ENCODE measurements around the gene POU6F2. TPM values are rescaled to one million over a fixed set of nuclear protein-coding genes. Genes with fewer than 3 reads are reported as not detected.

Gene POU6F2
- total and polyA plus RNA-seq, 2 of the 4 experiments (the other 2 are of a cell fraction) = not detected

GRCh38 chr7:38938589-38938988 lies 39.1 kb upstream of the POU6F2 start:
- peaks cover 1% of the 10 kb centered on the region; the same call in 1 of the 2 replicates for H3K27me3 ChIP-seq (ENCODE audit: control insufficient read depth, insufficient read depth, low read length)
- WGBS, 2 experiments (ENCODE audit: extremely low coverage in 2 of 2, insufficient read length in 1 of 2) = no CpG with 5 or more reads among the region's 4 CpGs
- H2BK15ac ChIP-seq (ENCODE audit: low read depth, low read length) = no peak overlapping the region
- H3K9me3 ChIP-seq (ENCODE audit: control insufficient read depth, insufficient read depth, low read length) = no peaks in the 10 kb centered on the region
- no peaks in the 10 kb centered on the region for H3K9me1 ChIP-seq (ENCODE audit: insufficient read depth, low read length)
- TF ChIP-seq MAZ (IDR thresholded peaks at IDR 0.05; ENCODE audit: borderline replicate concordance, low read depth, low read length) = no peak
- TF ChIP-seq BHLHE40 (IDR thresholded peaks at IDR 0.05; ENCODE audit: low read depth, low read length) = no peak
- TF ChIP-seq CHD1 (IDR thresholded peaks at IDR 0.05; ENCODE audit: low read depth, low read length) = no peak
- TF ChIP-seq USF2 (IDR thresholded peaks at IDR 0.05; ENCODE audit: low read depth, low read length) = no peak
- TF ChIP-seq CTCF (conservative IDR thresholded peaks at IDR 0.05; ENCODE audit: low read depth, low read length) = no peak
- no peak for TF ChIP-seq CEBPB (IDR thresholded peaks at IDR 0.05; ENCODE audit: low read depth, low read length)
- dilution Hi-C loops (cut with HindIII; ENCODE audit: low sequenced_read_pairs, unreplicated experiment) = no loop called here
- intact Hi-C loops (cut with micrococcal nuclease) = no loop called here
- H3K23ac ChIP-seq (ENCODE audit: low read depth, low read length) = no peak overlapping the region
- no peak for ATAC-seq (ENCODE audit: low read depth)
- H2AK9ac ChIP-seq (replicated peaks; ENCODE audit: low read depth, low read length, poor library complexity) = no peak overlapping the region
- H2AFZ ChIP-seq (replicated peaks; ENCODE audit: low read length, poor library complexity) = no peak overlapping the region
- no peak overlapping the region for H2AK5ac ChIP-seq (ENCODE audit: low read depth, low read length)
- in situ Hi-C loops (cut with MboI; ENCODE audit: low sequenced_read_pairs) = loop anchor here (25.0 kb wide), 1 partner anchor 524 kb away; no protein-coding TSS in a partner anchor
- H3K36me3 ChIP-seq (ENCODE audit: control insufficient read depth, insufficient read depth, low read length) = no peaks in the 10 kb centered on the region
- H4K8ac ChIP-seq (ENCODE audit: low read depth in 2 of 2, low read length in 2 of 2) = no peak overlapping the region
- no peak overlapping the region for H3K56ac ChIP-seq (ENCODE audit: extremely low read depth, insufficient read depth, low read length)
- DNase-seq = no peak
- no peak overlapping the region for H3K4ac ChIP-seq (ENCODE audit: low read depth, low read length)
- no peak overlapping the region for H3K9ac ChIP-seq (ENCODE audit: low read depth, low read length)
- POLR2A ChIA-PET (ENCODE audit: unreplicated experiment) = no interaction called here
- H3K18ac ChIP-seq (ENCODE audit: low read depth, low read length) = no peak overlapping the region
- no peaks in the 10 kb centered on the region for H3K4me1 ChIP-seq (ENCODE audit: control insufficient read depth, insufficient read depth, low read length)
- CTCF ChIA-PET = interaction anchor here (0.6 kb wide), 1 partner anchor 16 kb away, joined by 3 read pairs; no protein-coding TSS in a partner anchor
- no peaks in the 10 kb centered on the region for H3K79me1 ChIP-seq (ENCODE audit: low read depth in 1 of 2, low read length in 2 of 2)
- BruUV-seq (replicated peaks) = no TSS peak
- H3K14ac ChIP-seq (replicated peaks; ENCODE audit: low read depth, low read length) = no peak overlapping the region
- no peak overlapping the region for H2BK120ac ChIP-seq (ENCODE audit: low read depth, low read length)
- H4K5ac ChIP-seq (ENCODE audit: low read depth, low read length) = no peak overlapping the region
- H4K20me1 ChIP-seq (ENCODE audit: insufficient read depth, low read length) = no peaks in the 10 kb centered on the region
- H3K27ac ChIP-seq (ENCODE audit: insufficient read depth, low read length) = no peak overlapping the region
- H3K4me3 ChIP-seq (ENCODE audit: insufficient read depth, low read depth, low read length) = no peak overlapping the region
- H2BK20ac ChIP-seq (ENCODE audit: low read depth, low read length) = no peak overlapping the region
- H3K4me2 ChIP-seq (ENCODE audit: low read depth, low read length) = no peak overlapping the region
- no peak overlapping the region for H4K91ac ChIP-seq (ENCODE audit: insufficient read depth, low read depth, low read length)
- no peak overlapping the region for H2BK5ac ChIP-seq (ENCODE audit: low read depth, low read length, poor library complexity, severe bottlenecking)

Data from IMR-90 (cell line).